ENCODE data around the gene ROM1. TPM values are rescaled to one million over a fixed set of nuclear protein-coding genes. Genes with fewer than 3 reads are reported as not detected.

The ROM1 gene
- total RNA-seq, 2 experiments from 2014 or later: 1.4 to 2.4 TPM

GRCh38 chr11:62592146-62592815, 20.8 kb upstream of the ROM1 start:
- Mint-ChIP-seq H3K4me1 (peaks cover 40% of the 10 kb centered on the region), H3K9me3 (no peaks in the 10 kb centered on the region), H3K27ac (peak overlapping the region; percentile 99), H3K4me3 (peak overlapping the region; percentile 100), H3K27me3 (no peaks in the 10 kb centered on the region), H3K36me3 (peaks cover 24% of the 10 kb centered on the region)
- POLR2A ChIA-PET: interaction anchor here (0.5 to 4.8 kb wide), 47 partner anchors 10 to 291 kb away, joined by 3 to 83 read pairs (median 8); partner anchors contain the start of genes AHNAK, B3GAT3, BSCL2 and C11orf98
- no peak for DNase-seq
- no peak for ATAC-seq (ENCODE audit: low read depth)

- H3K9me3 Mint-ChIP-seq: no peaks in the 10 kb centered on the region
- no peak overlapping the region for H3K27ac Mint-ChIP-seq
- DNase-seq (no peak), ATAC-seq (ENCODE audit: low read depth) (no peak)
- peak overlapping the region; percentile 43 for H3K4me3 Mint-ChIP-seq
- H3K4me1 Mint-ChIP-seq: peaks cover 46% of the 10 kb centered on the region
- H3K36me3 Mint-ChIP-seq: peaks cover 27% of the 10 kb centered on the region
- POLR2A ChIA-PET: interaction anchor here (0.6 to 4.8 kb wide), 19 partner anchors 9 to 1273 kb away, joined by 3 to 83 read pairs (median 26); partner anchors contain the start of genes B3GAT3, BSCL2, C11orf98 and CSKMT
- no peaks in the 10 kb centered on the region for H3K27me3 Mint-ChIP-seq
These were observed 20.1 kb upstream of the ROM1 start for GRCh38 chr11:62592989-62593421.

GRCh38 chr11:62593434-62594044, 19.5 kb upstream of the ROM1 start:
- Mint-ChIP-seq H3K9me3 (no peaks in the 10 kb centered on the region), H3K4me1 (peaks cover 46% of the 10 kb centered on the region), H3K4me3 (peak overlapping the region; percentile 58), H3K27ac (peak overlapping the region; percentile 88), H3K36me3 (peaks cover 29% of the 10 kb centered on the region), H3K27me3 (no peaks in the 10 kb centered on the region)
- DNase-seq (peak; percentile 82), ATAC-seq (ENCODE audit: low read depth) (peak; percentile 28)
- POLR2A ChIA-PET: interaction anchor here (0.6 to 4.8 kb wide), 14 partner anchors 8 to 1272 kb away, joined by 3 to 83 read pairs (median 26); partner anchors contain the start of genes BSCL2, C11orf98, CSKMT and EML3

- ATAC-seq (ENCODE audit: low read depth) (no peak), DNase-seq (no peak)
- POLR2A ChIA-PET: interaction anchor here (0.6 to 1.0 kb wide), 4 partner anchors 77 to 166 kb away, joined by 3 to 4 read pairs (median 3); partner anchors contain the start of genes LBHD1 and POLR2G
- Mint-ChIP-seq H3K4me3 (no peak overlapping the region), H3K9me3 (no peaks in the 10 kb centered on the region), H3K27me3 (no peaks in the 10 kb centered on the region), H3K36me3 (peaks cover 44% of the 10 kb centered on the region), H3K27ac (no peak overlapping the region), H3K4me1 (peaks cover 50% of the 10 kb centered on the region)
These were observed 17.9 kb upstream of the ROM1 start for GRCh38 chr11:62595124-62595523.

- POLR2A ChIA-PET: interaction anchor here (0.6 to 4.2 kb wide), 20 partner anchors 8 to 283 kb away, joined by 3 to 49 read pairs (median 4); partner anchors contain the start of genes B3GAT3, C11orf98, CSKMT and EEF1G
- ATAC-seq (ENCODE audit: low read depth): peak; percentile 64
- H3K9me3 Mint-ChIP-seq: no peaks in the 10 kb centered on the region
- peaks cover 55% of the 10 kb centered on the region for H3K36me3 Mint-ChIP-seq
- peaks cover 40% of the 10 kb centered on the region for H3K4me1 Mint-ChIP-seq
- no peaks in the 10 kb centered on the region for H3K27me3 Mint-ChIP-seq
- H3K27ac Mint-ChIP-seq: peak overlapping the region; percentile 88
- peak overlapping the region; percentile 87 for H3K4me3 Mint-ChIP-seq
- peak; percentile 89 for DNase-seq
These were observed 13.9 kb upstream of the ROM1 start for GRCh38 chr11:62599069-62599696.

GRCh38 chr11:62599901-62600300, 13.2 kb upstream of the ROM1 start:
- H3K4me1 Mint-ChIP-seq: peaks cover 39% of the 10 kb centered on the region
- ATAC-seq (ENCODE audit: low read depth): no peak
- DNase-seq: no peak
- peaks cover 51% of the 10 kb centered on the region for H3K36me3 Mint-ChIP-seq
- peak overlapping the region; percentile 88 for H3K27ac Mint-ChIP-seq
- H3K9me3 Mint-ChIP-seq: no peaks in the 10 kb centered on the region
- POLR2A ChIA-PET: interaction anchor here (0.5 to 4.2 kb wide), 19 partner anchors 8 to 256 kb away, joined by 3 to 83 read pairs (median 5); partner anchors contain the start of genes B3GAT3, C11orf98, CSKMT and EEF1G
- no peaks in the 10 kb centered on the region for H3K27me3 Mint-ChIP-seq
- H3K4me3 Mint-ChIP-seq: peak overlapping the region; percentile 87

GRCh38 chr11:62600367-62601121, 12.5 kb upstream of the ROM1 start:
- Mint-ChIP-seq H3K4me1 (peaks cover 35% of the 10 kb centered on the region), H3K4me3 (peak overlapping the region; percentile 87), H3K9me3 (no peaks in the 10 kb centered on the region), H3K36me3 (peaks cover 52% of the 10 kb centered on the region), H3K27ac (peak overlapping the region; percentile 88), H3K27me3 (no peaks in the 10 kb centered on the region)
- POLR2A ChIA-PET: interaction anchor here (0.5 to 4.2 kb wide), 17 partner anchors 9 to 256 kb away, joined by 3 to 83 read pairs (median 14); partner anchors contain the start of genes B3GAT3, BSCL2, C11orf98 and CSKMT
- ATAC-seq (ENCODE audit: low read depth) (no peak), DNase-seq (no peak)

- H3K4me1 Mint-ChIP-seq: peaks cover 34% of the 10 kb centered on the region
- H3K9me3 Mint-ChIP-seq: no peaks in the 10 kb centered on the region
- no peaks in the 10 kb centered on the region for H3K27me3 Mint-ChIP-seq
- ATAC-seq (ENCODE audit: low read depth): no peak
- H3K27ac Mint-ChIP-seq: peak overlapping the region; percentile 88
- peak overlapping the region; percentile 87 for H3K4me3 Mint-ChIP-seq
- DNase-seq: no peak
- POLR2A ChIA-PET: interaction anchor here (0.6 to 4.2 kb wide), 20 partner anchors 9 to 280 kb away, joined by 3 to 83 read pairs (median 8); partner anchors contain the start of genes B3GAT3, BSCL2, C11orf98 and CSKMT
- peaks cover 51% of the 10 kb centered on the region for H3K36me3 Mint-ChIP-seq
These were observed 12.0 kb upstream of the ROM1 start for GRCh38 chr11:62601122-62601371.

- no peaks in the 10 kb centered on the region for H3K9me3 Mint-ChIP-seq
- H3K27ac Mint-ChIP-seq: peak within 1 kb of the TSS; percentile 88
- no peaks in the 10 kb centered on the region for H3K27me3 Mint-ChIP-seq
- POLR2A ChIA-PET: interaction anchor here (0.6 to 4.2 kb wide), 32 partner anchors 9 to 285 kb away, joined by 3 to 83 read pairs (median 6); partner anchors contain the start of genes B3GAT3, BSCL2, C11orf98 and CSKMT
- DNase-seq (peak; percentile 99), ATAC-seq (ENCODE audit: low read depth) (peak; percentile 89)
- H3K36me3 Mint-ChIP-seq: peaks cover 52% of the 10 kb centered on the region
- peaks cover 34% of the 10 kb centered on the region for H3K4me1 Mint-ChIP-seq
- peak within 1 kb of the TSS; percentile 87 for H3K4me3 Mint-ChIP-seq
These were observed 11.5 kb upstream of the ROM1 start, which contains the start of gene MTA2 for GRCh38 chr11:62601372-62602140. Gene MTA2, minus strand, starts transcription at chr11:62601865. Its CDS starts 415 bp downstream, at chr11:62601450.

- Mint-ChIP-seq H3K36me3 (peaks cover 51% of the 10 kb centered on the region), H3K4me1 (peaks cover 31% of the 10 kb centered on the region), H3K27me3 (no peaks in the 10 kb centered on the region), H3K4me3 (peak overlapping the region; percentile 87), H3K27ac (peak overlapping the region; percentile 88), H3K9me3 (no peaks in the 10 kb centered on the region)
- POLR2A ChIA-PET: interaction anchor here (0.6 to 4.2 kb wide), 32 partner anchors 9 to 284 kb away, joined by 3 to 83 read pairs (median 6); partner anchors contain the start of genes B3GAT3, BSCL2, C11orf98 and CSKMT
- DNase-seq (no peak), ATAC-seq (ENCODE audit: low read depth) (no peak)
These were observed 10.7 kb upstream of the ROM1 start for GRCh38 chr11:62602141-62603071.

- peak overlapping the region; percentile 11 for H3K4me3 Mint-ChIP-seq
- POLR2A ChIA-PET: interaction anchor here (1.2 to 3.8 kb wide), 4 partner anchors 9 to 50 kb away, joined by 3 to 83 read pairs (median 4); partner anchors contain the start of genes B3GAT3, EML3, INTS5 and TUT1
- H3K27ac Mint-ChIP-seq: peak overlapping the region; percentile 17
- H3K4me1 Mint-ChIP-seq: peaks cover 26% of the 10 kb centered on the region
- no peaks in the 10 kb centered on the region for H3K27me3 Mint-ChIP-seq
- ATAC-seq (ENCODE audit: low read depth) (no peak), DNase-seq (no peak)
- peaks cover 46% of the 10 kb centered on the region for H3K36me3 Mint-ChIP-seq
- no peaks in the 10 kb centered on the region for H3K9me3 Mint-ChIP-seq
These were observed 10.0 kb upstream of the ROM1 start for GRCh38 chr11:62603072-62603408.
